ENCODE results near the gene DSCAM.

DNA sequence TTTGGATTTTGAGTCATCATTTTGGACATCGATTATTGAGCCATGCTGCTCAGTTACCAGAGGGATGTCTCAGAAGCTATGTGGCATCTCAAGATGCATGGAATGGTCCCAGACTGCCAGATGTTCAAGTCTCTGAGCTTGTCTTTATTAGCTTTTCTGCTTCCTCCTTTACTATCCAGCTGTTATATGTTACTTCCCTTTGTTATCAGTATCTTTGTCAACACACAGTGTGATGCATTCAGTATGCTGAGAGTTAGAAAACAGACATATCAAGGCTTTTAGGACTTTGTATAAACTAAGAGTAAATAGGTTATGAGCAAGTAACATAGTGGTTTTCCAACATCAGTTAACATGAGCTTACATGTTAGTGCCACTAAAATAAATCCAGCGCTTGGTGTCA lies 474.5 kb downstream of the DSCAM start:
- TF ChIP-seq, protein P1, sequence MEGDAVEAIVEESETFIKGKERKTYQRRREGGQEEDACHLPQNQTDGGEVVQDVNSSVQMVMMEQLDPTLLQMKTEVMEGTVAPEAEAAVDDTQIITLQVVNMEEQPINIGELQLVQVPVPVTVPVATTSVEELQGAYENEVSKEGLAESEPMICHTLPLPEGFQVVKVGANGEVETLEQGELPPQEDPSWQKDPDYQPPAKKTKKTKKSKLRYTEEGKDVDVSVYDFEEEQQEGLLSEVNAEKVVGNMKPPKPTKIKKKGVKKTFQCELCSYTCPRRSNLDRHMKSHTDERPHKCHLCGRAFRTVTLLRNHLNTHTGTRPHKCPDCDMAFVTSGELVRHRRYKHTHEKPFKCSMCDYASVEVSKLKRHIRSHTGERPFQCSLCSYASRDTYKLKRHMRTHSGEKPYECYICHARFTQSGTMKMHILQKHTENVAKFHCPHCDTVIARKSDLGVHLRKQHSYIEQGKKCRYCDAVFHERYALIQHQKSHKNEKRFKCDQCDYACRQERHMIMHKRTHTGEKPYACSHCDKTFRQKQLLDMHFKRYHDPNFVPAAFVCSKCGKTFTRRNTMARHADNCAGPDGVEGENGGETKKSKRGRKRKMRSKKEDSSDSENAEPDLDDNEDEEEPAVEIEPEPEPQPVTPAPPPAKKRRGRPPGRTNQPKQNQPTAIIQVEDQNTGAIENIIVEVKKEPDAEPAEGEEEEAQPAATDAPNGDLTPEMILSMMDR (conservative IDR thresholded peaks at IDR 0.05 in 1 of 2, IDR thresholded peaks at IDR 0.05 in 1 of 2; ENCODE audit: low read depth in 1 of 2, low read length in 2 of 2), result no peak
- no peak for TF ChIP-seq EZH2 (IDR thresholded peaks at IDR 0.05; ENCODE audit: low read length, missing control alignments)
